Liver (tissue), 9 donors: ENCODE measurements around the gene SPATA17. TPM values are rescaled to one million over a fixed set of nuclear protein-coding genes. Genes with fewer than 3 reads are reported as not detected.

ENCODE experiments used
- DNase-seq: peaks from one replicate; pipeline ENCODE4 v3.0.0-alpha.2; 2017; ENCODE audit warnings: low spot score
- H3K27ac ChIP-seq, 2 donors: one replicate each; pipeline ENCODE4 v1.7.0; 2013; ENCODE audit warnings: inconsistent platforms in 2 of 2, low read length in 2 of 2, control low read depth in 1 of 2, low read depth in 1 of 2, mild to moderate bottlenecking in 1 of 2
- H3K27me3 ChIP-seq, 4 donors: one replicate each; pipeline versions ENCODE4 v1.6.1 to v1.7.0; 2013; ENCODE audit warnings: low read length in 3 of 4, inconsistent platforms in 1 of 4, mild to moderate bottlenecking in 1 of 4, moderate library complexity in 1 of 4; ENCODE audit not compliant: control insufficient read depth in 4 of 4, insufficient read depth in 4 of 4
- H3K36me3 ChIP-seq, 4 donors: one replicate each; pipeline versions ENCODE4 v1.6.1 to v1.7.0; 2013; ENCODE audit warnings: low read length in 3 of 4, mild to moderate bottlenecking in 3 of 4, low read depth in 1 of 4, moderate library complexity in 1 of 4; ENCODE audit not compliant: control insufficient read depth in 4 of 4, insufficient read depth in 3 of 4
- H3K4me1 ChIP-seq, 4 donors: one replicate each; pipeline versions ENCODE4 v1.6.1 to v1.7.0; 2013; ENCODE audit warnings: low read length in 3 of 4, mild to moderate bottlenecking in 3 of 4, moderate library complexity in 1 of 4; ENCODE audit not compliant: control insufficient read depth in 4 of 4, insufficient read depth in 4 of 4
- H3K4me3 ChIP-seq, 3 donors: one replicate each; pipeline versions ENCODE4 v1.6.1 to v1.7.0; 2013; ENCODE audit warnings: low read length in 3 of 3, control low read depth in 1 of 3, low read depth in 1 of 3, mild to moderate bottlenecking in 1 of 3
- H3K9ac ChIP-seq, 2 donors: one replicate each; pipeline ENCODE4 v1.7.0; 2013; ENCODE audit warnings: low read length in 2 of 2, mild to moderate bottlenecking in 2 of 2, moderate library complexity in 2 of 2, control low read depth in 1 of 2, low read depth in 1 of 2
- H3K9me3 ChIP-seq, 4 donors: one replicate each; pipeline versions ENCODE4 v1.6.1 to v1.7.0; 2013; ENCODE audit warnings: low read length in 3 of 4; ENCODE audit not compliant: control insufficient read depth in 4 of 4
- ATF3 ChIP-seq: IDR thresholded peaks from 2 replicates; pipeline ENCODE4 v1.6.1; 2016; ENCODE audit warnings: antibody characterized with exemption
- CTCF ChIP-seq: fragments of 150-350 bp; IDR thresholded peaks from 2 replicates; pipeline ENCODE4 v1.5.1; 2017; ENCODE audit warnings: improper control_type of control experiment, low read depth, low read length; ENCODE audit not compliant: missing input control
- EGR1 ChIP-seq, 2 donors: IDR thresholded peaks; 2 replicates each; pipeline ENCODE4 v1.6.1; 2016 to 2018; ENCODE audit warnings: antibody characterized with exemption in 2 of 2, low read depth in 2 of 2
- FOXA1 ChIP-seq: IDR thresholded peaks from 2 replicates; pipeline ENCODE4 v1.6.1; 2016; ENCODE audit warnings: antibody characterized with exemption
- FOXA2 ChIP-seq: IDR thresholded peaks from 2 replicates; pipeline ENCODE4 v1.6.1; 2016; ENCODE audit warnings: antibody characterized with exemption
- GABPA ChIP-seq, 2 donors: IDR thresholded peaks in 1 of 2; conservative IDR thresholded peaks in 1 of 2; 2 replicates each; pipeline ENCODE4 v1.6.1; 2016; ENCODE audit warnings: antibody characterized with exemption in 2 of 2, mild to moderate bottlenecking in 1 of 2, moderate library complexity in 1 of 2
- HNF4A ChIP-seq, 2 donors: conservative IDR thresholded peaks; 2 replicates each; pipeline ENCODE4 v1.6.1; 2016; ENCODE audit warnings: antibody characterized with exemption in 2 of 2, mild to moderate bottlenecking in 2 of 2
- HNF4G ChIP-seq: IDR thresholded peaks from 2 replicates; pipeline ENCODE4 v1.6.1; 2016; ENCODE audit warnings: antibody characterized with exemption
- JUND ChIP-seq, 2 donors: IDR thresholded peaks; 2 replicates each; pipeline ENCODE4 v1.6.1; 2016; ENCODE audit warnings: antibody characterized with exemption in 2 of 2
- MAX ChIP-seq: IDR thresholded peaks from 2 replicates; pipeline ENCODE4 v1.6.1; 2016; ENCODE audit warnings: antibody characterized with exemption
- NR2F2 ChIP-seq: IDR thresholded peaks from 2 replicates; pipeline ENCODE4 v1.6.1; 2016; ENCODE audit warnings: antibody characterized with exemption
- RAD21 ChIP-seq, 2 donors: IDR thresholded peaks; 2 replicates each; pipeline ENCODE4 v1.6.1; 2016; ENCODE audit warnings: antibody characterized with exemption in 2 of 2, mild to moderate bottlenecking in 2 of 2
- REST ChIP-seq: IDR thresholded peaks from 2 replicates; pipeline ENCODE4 v1.6.1; 2016; ENCODE audit warnings: antibody characterized with exemption, mild to moderate bottlenecking
- RXRA ChIP-seq, 2 donors: IDR thresholded peaks; 2 replicates each; pipeline ENCODE4 v1.6.1; 2017 to 2018; ENCODE audit warnings: antibody characterized with exemption in 2 of 2, mild to moderate bottlenecking in 1 of 2
- SP1 ChIP-seq: IDR thresholded peaks from 2 replicates; pipeline ENCODE4 v1.6.1; 2018; ENCODE audit warnings: antibody characterized with exemption, mild to moderate bottlenecking
- TAF1 ChIP-seq: conservative IDR thresholded peaks from 2 replicates; pipeline ENCODE4 v1.6.1; 2016; ENCODE audit warnings: antibody characterized with exemption, mild to moderate bottlenecking
- YY1 ChIP-seq: IDR thresholded peaks from 2 replicates; pipeline ENCODE4 v1.6.1; 2016; ENCODE audit warnings: antibody characterized with exemption, mild to moderate bottlenecking
- ZBTB33 ChIP-seq: IDR thresholded peaks from 2 replicates; pipeline ENCODE4 v1.6.1; 2016; ENCODE audit warnings: antibody characterized with exemption
- WGBS: extraction: QIAGEN DNeasy Blood & Tissue Kit; methylation state at CpG from one replicate; pipeline ENCODE4 v1.1.7; 2013; 5-methylcytosine and 5-hydroxymethylcytosine counted together
- polyA plus RNA-seq, 2 donors: library from polyadenylated mRNA; stranded (reverse) in 1 of 2; unstranded in 1 of 2; fragments of 200-250 nt in 1 of 2; fragments of >200 nt in 1 of 2; fragmentation: Nextera tagmentation in 1 of 2; extraction: Ambion mirVana in 1 of 2; gene quantifications; one replicate each; pipeline versions ENCODE4 v1.2.1 to v1.2.3, GENCODE V29; 2013 to 2015
- total RNA-seq, 2 donors: library from RNA; depleted of rRNA; stranded (reverse); fragments of >200 nt; gene quantifications; one replicate each; pipeline ENCODE4 v1.2.3, GENCODE V29; 2014
- donor health status: healthy.
- donor health status: healthy.
- donor health status: healthy.
- donor health status: healthy.
- donor health status: healthy.

Gene SPATA17
- total and polyA plus RNA-seq, 4 donors = 0.08 TPM; not detected in 2

GRCh38 chr1:217889401-217889800 is 258.3 kb downstream of the SPATA17 start:
- TF ChIP-seq HNF4A (conservative IDR thresholded peaks at IDR 0.05) (no peak), SP1 (no peak), MAX (no peak), CTCF (no peak), TAF1 (no peak), RXRA (IDR thresholded peaks at IDR 0.05) (no peak), JUND (IDR thresholded peaks at IDR 0.05) (no peak), NR2F2 (no peak), ATF3 (no peak), REST (no peak)
- H3K27ac ChIP-seq = no peak overlapping the region
- no peaks in the 10 kb centered on the region for H3K9me3 ChIP-seq
- H3K9ac ChIP-seq = no peak overlapping the region
- no peak overlapping the region for H3K4me3 ChIP-seq
- WGBS = 50% methylated on average over 10 of the region's 10 CpGs
- H3K27me3 ChIP-seq = peaks cover 0 to 6% (median 0%) of the 10 kb centered on the region in 4 donors
- H3K4me1 ChIP-seq = no peaks in the 10 kb centered on the region
- no peaks in the 10 kb centered on the region for H3K36me3 ChIP-seq
- no peak for DNase-seq

- no peak overlapping the region for H3K9ac ChIP-seq
- no peak for DNase-seq
- no peak overlapping the region for H3K4me3 ChIP-seq
- WGBS = 83% methylated on average over 2 of the region's 2 CpGs
- H3K27ac ChIP-seq = no peak overlapping the region
- H3K4me1 ChIP-seq = no peaks in the 10 kb centered on the region
- H3K27me3 ChIP-seq = peaks cover 0 to 6% (median 0%) of the 10 kb centered on the region in 4 donors
- no peaks in the 10 kb centered on the region for H3K9me3 ChIP-seq
- no peaks in the 10 kb centered on the region for H3K36me3 ChIP-seq
- TF ChIP-seq EGR1 (IDR thresholded peaks at IDR 0.05; ENCODE audit: low read depth in 2 of 2) = no peak
- TF ChIP-seq ZBTB33 = no peak
- no peak for TF ChIP-seq REST
- no peak for TF ChIP-seq JUND (IDR thresholded peaks at IDR 0.05)
- no peak for TF ChIP-seq GABPA (IDR thresholded peaks at IDR 0.05 in 1 of 2, conservative IDR thresholded peaks at IDR 0.05 in 1 of 2)
- no peak for TF ChIP-seq RAD21 (IDR thresholded peaks at IDR 0.05)
- TF ChIP-seq FOXA2 = no peak
- TF ChIP-seq MAX = no peak
- no peak for TF ChIP-seq NR2F2
- TF ChIP-seq YY1 = no peak
- no peak for TF ChIP-seq HNF4A (conservative IDR thresholded peaks at IDR 0.05)
- TF ChIP-seq RXRA (IDR thresholded peaks at IDR 0.05) = no peak
- no peak for TF ChIP-seq SP1
- TF ChIP-seq HNF4G = no peak
- no peak for TF ChIP-seq CTCF
- TF ChIP-seq TAF1 = no peak
- no peak for TF ChIP-seq FOXA1
Measured at GRCh38 chr1:217891966-217892365, 260.8 kb downstream of the SPATA17 start.
